ENCODE data around the gene MRPL21.

- TF ChIP-seq POLR2A (IDR thresholded peaks at IDR 0.05): no peak
- TF ChIP-seq CTCF (IDR thresholded peaks at IDR 0.05 in 4 of 5, conservative IDR thresholded peaks at IDR 0.05 in 1 of 5): no peak
Observed at GRCh38 chr11:68923614-68924013, 20.0 kb upstream of the MRPL21 start.

Data from gastrocnemius medialis (tissue), 4 donors.